Spinal cord (tissue), 10 donors: Measurements from ENCODE around the gene CDH22. TPM values are rescaled to one million over a fixed set of nuclear protein-coding genes. Genes with fewer than 3 reads are reported as not detected.

Source experiments
- DNase-seq, 6 donors: peaks; one replicate each; pipeline versions ENCODE4 v3.0.0 to v3.0.0-alpha.2; 2013 to 2015; ENCODE audit warnings: low spot score in 6 of 6, low read depth in 4 of 6
- H3K27ac ChIP-seq: one replicate; pipeline ENCODE4 v1.5.1; 2013; ENCODE audit warnings: low read depth, low read length, control low read depth
- H3K27me3 ChIP-seq: one replicate; pipeline ENCODE4 v1.6.1; 2013; ENCODE audit warnings: low read length; ENCODE audit not compliant: control insufficient read depth, insufficient read depth
- H3K36me3 ChIP-seq: one replicate; pipeline ENCODE4 v1.6.1; 2013; ENCODE audit warnings: low read length; ENCODE audit not compliant: control insufficient read depth, insufficient read depth
- H3K4me1 ChIP-seq: one replicate; pipeline ENCODE4 v1.6.1; 2013; ENCODE audit warnings: low read length; ENCODE audit not compliant: control insufficient read depth, insufficient read depth
- H3K4me3 ChIP-seq: one replicate; pipeline ENCODE4 v1.5.1; 2013; ENCODE audit warnings: low read depth, low read length, control low read depth
- H3K9me3 ChIP-seq: one replicate; pipeline ENCODE4 v1.6.1; 2013; ENCODE audit warnings: low read length; ENCODE audit not compliant: control insufficient read depth, insufficient read depth
- WGBS: methylation state at CpG from one replicate; pipeline ENCODE4 v1.1.5; 2013; ENCODE audit warnings: missing lambda C conversion rate; ENCODE audit not compliant: insufficient coverage; 5-methylcytosine and 5-hydroxymethylcytosine counted together
- polyA plus RNA-seq, 2 donors: library from polyadenylated mRNA; unstranded; fragments of 120-200 nt; gene quantifications; one replicate each; pipeline ENCODE4 v1.2.1, GENCODE V29; 2013; ENCODE audit not compliant: insufficient read length in 2 of 2
- total RNA-seq, 2 donors: library from RNA; depleted of rRNA in 1 of 2; stranded (reverse); fragments of 120-200 nt in 1 of 2; fragments of >200 nt in 1 of 2; gene quantifications; one replicate each; pipeline versions ENCODE4 v1.2.3 to v1.2.4, GENCODE V29; 2013 to 2014
- donor health status: healthy.

CDH22 gene
- total and polyA plus RNA-seq, 4 donors: 1.6 to 13.1 (median 7.5) TPM

DNA sequence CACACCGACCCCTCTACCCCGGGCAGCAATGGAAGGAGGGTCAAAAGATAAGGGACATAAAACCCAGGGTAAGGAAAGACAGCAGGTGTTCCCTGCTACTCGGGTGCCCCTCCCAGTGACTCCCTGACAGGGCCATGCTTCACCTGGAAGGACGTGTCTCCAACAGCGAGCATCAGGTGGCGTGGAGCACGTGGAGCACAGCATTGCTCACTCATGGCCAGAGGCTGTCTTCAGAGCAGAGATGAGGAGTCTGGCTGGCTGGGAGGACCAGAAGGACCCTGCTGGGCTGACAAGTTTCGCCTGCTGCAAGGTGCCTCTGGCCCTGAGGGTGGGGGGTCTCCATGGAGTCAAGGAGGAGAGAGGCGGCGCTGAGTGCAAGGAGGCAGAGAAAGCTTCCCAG lies 15.3 kb upstream of the CDH22 start:
- H3K9me3 ChIP-seq: no peaks in the 10 kb centered on the region
- peaks cover 4% of the 10 kb centered on the region for H3K4me1 ChIP-seq
- 76% methylated on average over 10 of the region's 10 CpGs for WGBS
- no peaks in the 10 kb centered on the region for H3K27me3 ChIP-seq
- DNase-seq: no peak
- no peak overlapping the region for H3K4me3 ChIP-seq
- no peaks in the 10 kb centered on the region for H3K36me3 ChIP-seq
- no peak overlapping the region for H3K27ac ChIP-seq

- peaks cover under 1% of the 10 kb centered on the region for H3K27me3 ChIP-seq
- no peak for DNase-seq
- H3K27ac ChIP-seq: no peak overlapping the region
- H3K36me3 ChIP-seq: no peaks in the 10 kb centered on the region
- no peaks in the 10 kb centered on the region for H3K4me1 ChIP-seq
- WGBS: 40% methylated on average over 1 of the region's 8 CpGs
- H3K9me3 ChIP-seq: no peaks in the 10 kb centered on the region
- H3K4me3 ChIP-seq: no peak overlapping the region
Measured at GRCh38 chr20:46322641-46323040, 14.3 kb upstream of the CDH22 start.

GRCh38 chr20:46317685-46318177 lies 9.4 kb upstream of the CDH22 start:
- Histone ChIP-seq H3K27ac (no peak overlapping the region), H3K4me1 (peaks cover 10% of the 10 kb centered on the region), H3K9me3 (no peaks in the 10 kb centered on the region), H3K4me3 (no peak overlapping the region), H3K27me3 (peaks cover 31% of the 10 kb centered on the region), H3K36me3 (no peaks in the 10 kb centered on the region)
- DNase-seq: no peak
- 53% methylated on average over 5 of the region's 7 CpGs for WGBS

GRCh38 chr20:46316984-46317684 lies 8.8 kb upstream of the CDH22 start:
- Histone ChIP-seq H3K9me3 (no peaks in the 10 kb centered on the region), H3K27me3 (peaks cover 37% of the 10 kb centered on the region), H3K4me1 (peaks cover 16% of the 10 kb centered on the region), H3K27ac (no peak overlapping the region), H3K36me3 (no peaks in the 10 kb centered on the region), H3K4me3 (no peak overlapping the region)
- peak in 1 of 6 donors; percentile 46 for DNase-seq
- WGBS: 35% methylated on average over 14 of the region's 24 CpGs

- no peak for DNase-seq
- no peaks in the 10 kb centered on the region for H3K9me3 ChIP-seq
- H3K4me1 ChIP-seq: peaks cover 17% of the 10 kb centered on the region
- peaks cover 55% of the 10 kb centered on the region for H3K27me3 ChIP-seq
- H3K36me3 ChIP-seq: no peaks in the 10 kb centered on the region
- H3K27ac ChIP-seq: no peak overlapping the region
- 81% methylated on average over 6 of the region's 6 CpGs for WGBS
- no peak overlapping the region for H3K4me3 ChIP-seq
Measured at GRCh38 chr20:46315311-46315710, 7.0 kb upstream of the CDH22 start.

DNA sequence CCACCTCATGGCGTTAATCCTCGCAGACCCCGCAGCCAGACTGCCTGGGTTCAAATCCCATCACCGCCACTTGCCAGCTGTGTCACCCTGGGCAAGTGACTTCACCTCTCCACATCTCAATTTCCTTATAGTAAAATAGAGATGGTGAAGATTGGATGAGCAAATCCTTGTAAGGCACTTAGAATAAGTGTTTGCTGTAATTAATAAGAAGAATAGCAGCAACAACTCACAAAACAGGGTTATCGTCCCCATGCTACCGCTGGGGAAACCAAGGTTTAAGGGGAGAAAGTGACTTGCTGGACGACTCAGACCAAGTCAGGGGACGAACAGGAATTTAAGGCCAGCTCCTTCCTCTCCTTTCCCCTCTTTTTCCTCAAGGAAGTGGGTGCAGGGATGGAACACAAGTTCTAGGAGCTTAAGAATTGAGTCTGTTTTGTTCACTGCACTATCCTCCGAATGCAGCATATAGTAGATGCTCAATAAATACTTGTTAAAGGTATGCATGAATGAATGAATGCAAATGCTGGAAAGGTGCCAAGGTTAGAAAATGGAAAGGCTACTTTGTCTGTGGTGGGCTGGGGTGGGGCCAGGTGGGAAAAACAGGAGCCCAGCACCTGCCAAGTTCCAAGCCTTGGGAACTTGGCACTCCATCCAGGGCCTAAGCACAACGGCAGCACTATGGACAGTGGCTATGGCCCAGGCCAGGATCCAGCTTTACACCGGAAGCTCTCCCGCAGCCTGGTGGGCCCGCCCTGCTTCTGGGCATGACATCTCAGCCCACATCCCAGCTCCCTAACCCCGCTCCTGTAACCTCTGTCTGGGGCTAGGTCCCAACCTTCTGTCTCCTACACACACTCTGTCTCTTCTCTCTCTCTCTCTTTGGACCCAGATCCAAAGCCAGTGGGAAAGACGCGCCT lies 4.9 kb upstream of the CDH22 start:
- H3K9me3 ChIP-seq: no peaks in the 10 kb centered on the region
- peaks cover 74% of the 10 kb centered on the region for H3K27me3 ChIP-seq
- no peak overlapping the region for H3K4me3 ChIP-seq
- WGBS: 92% methylated on average over 8 of the region's 16 CpGs
- H3K4me1 ChIP-seq: peaks cover 22% of the 10 kb centered on the region
- no peaks in the 10 kb centered on the region for H3K36me3 ChIP-seq
- no peak overlapping the region for H3K27ac ChIP-seq
- DNase-seq: no peak

GRCh38 chr20:46312075-46312944 lies 4.0 kb upstream of the CDH22 start:
- peaks cover 21% of the 10 kb centered on the region for H3K4me1 ChIP-seq
- H3K4me3 ChIP-seq: no peak overlapping the region
- DNase-seq: peak in 2 of 6 donors; percentile 55 to 57

GRCh38 chr20:46311719-46312074 lies 3.4 kb upstream of the CDH22 start:
- no peaks in the 10 kb centered on the region for H3K36me3 ChIP-seq
- H3K27me3 ChIP-seq: peaks cover 76% of the 10 kb centered on the region
- H3K27ac ChIP-seq: no peak overlapping the region
- no peaks in the 10 kb centered on the region for H3K9me3 ChIP-seq
- H3K4me3 ChIP-seq: no peak overlapping the region
- H3K4me1 ChIP-seq: peaks cover 21% of the 10 kb centered on the region
- no peak for DNase-seq
- 35% methylated on average over 2 of the region's 5 CpGs for WGBS

More at GRCh38 chr20:46312075-46312944, 4.0 kb upstream of the CDH22 start:
- WGBS: 2% methylated on average over 35 of the region's 47 CpGs
- Histone ChIP-seq H3K27ac (no peak overlapping the region), H3K9me3 (no peaks in the 10 kb centered on the region), H3K36me3 (no peaks in the 10 kb centered on the region), H3K27me3 (peaks cover 73% of the 10 kb centered on the region)

- no peak overlapping the region for H3K27ac ChIP-seq
- H3K4me1 ChIP-seq: peaks cover 22% of the 10 kb centered on the region
- H3K27me3 ChIP-seq: peaks cover 82% of the 10 kb centered on the region
- H3K4me3 ChIP-seq: no peak overlapping the region
- no peaks in the 10 kb centered on the region for H3K9me3 ChIP-seq
- DNase-seq: no peak
- H3K36me3 ChIP-seq: no peaks in the 10 kb centered on the region
- 48% methylated on average over 4 of the region's 5 CpGs for WGBS
Measured at GRCh38 chr20:46311039-46311650, 2.8 kb upstream of the CDH22 start.
